GM19452 (cell line): Measurements from ENCODE around the gene TMEM139.
"Not testable (repeated sequence)": the region's sequence is repeated elsewhere in the genome, so short reads cannot be mapped to it uniquely, and the experiment has no call there.

Source experiments
- ATAC-seq: cut with Tn5 transposase; IDR thresholded peaks from one replicate; pipeline ENCODE4 v1.9.1; 2021; ENCODE audit not compliant: unreplicated experiment

The TMEM139 gene

GRCh38 chr7:143287935-143288826 is 3.4 kb downstream of the TMEM139 start, which contains the start of gene CASP2:
TSS of gene CASP2 (plus strand) at chr7:143288351. CDS start at chr7:143288456, 105 bp downstream.
- peak; percentile 94 for ATAC-seq

GRCh38 chr7:143288836-143289235 is 4.1 kb downstream of the TMEM139 start:
- no peak for ATAC-seq

GRCh38 chr7:143289421-143289820 is 4.7 kb downstream of the TMEM139 start:
- ATAC-seq, result no peak

- ATAC-seq, result not testable (repeated sequence)
Observed at GRCh38 chr7:143289888-143290287, 5.1 kb downstream of the TMEM139 start.

- no peak for ATAC-seq
Observed at GRCh38 chr7:143290293-143290692, 5.5 kb downstream of the TMEM139 start.

- ATAC-seq, result no peak
Observed at GRCh38 chr7:143292876-143293275, 8.1 kb downstream of the TMEM139 start.

GRCh38 chr7:143295870-143296269 is 11.1 kb downstream of the TMEM139 start:
- ATAC-seq, result no peak

GRCh38 chr7:143296686-143297085 is 11.9 kb downstream of the TMEM139 start:
- no peak for ATAC-seq

GRCh38 chr7:143299346-143299745 is 14.6 kb downstream of the TMEM139 start:
- ATAC-seq, result no peak

- no peak for ATAC-seq
Observed at GRCh38 chr7:143299840-143300239, 15.1 kb downstream of the TMEM139 start.

GRCh38 chr7:143300959-143301935 is 16.5 kb downstream of the TMEM139 start:
- ATAC-seq, result no peak

GRCh38 chr7:143303733-143304132 is 19.0 kb downstream of the TMEM139 start:
- ATAC-seq, result no peak

GRCh38 chr7:143304938-143305337 is 20.2 kb downstream of the TMEM139 start:
- no peak for ATAC-seq

- no peak for ATAC-seq
Observed at GRCh38 chr7:143305423-143306070, 20.8 kb downstream of the TMEM139 start.

- no peak for ATAC-seq
Observed at GRCh38 chr7:143308632-143309031, 23.9 kb downstream of the TMEM139 start.

GRCh38 chr7:143314127-143314526 is 29.4 kb downstream of the TMEM139 start:
- ATAC-seq, result no peak

- ATAC-seq, result no peak
Observed at GRCh38 chr7:143315776-143316175, 31.0 kb downstream of the TMEM139 start, which contains the start of gene CLCN1. TSS of gene CLCN1 (plus strand) at chr7:143316111. CDS start at chr7:143316213, 102 bp downstream.

GRCh38 chr7:143316492-143316891 is 31.7 kb downstream of the TMEM139 start:
- ATAC-seq, result no peak

GRCh38 chr7:143318661-143319060 is 33.9 kb downstream of the TMEM139 start:
- no peak for ATAC-seq

GRCh38 chr7:143320620-143321019 is 35.9 kb downstream of the TMEM139 start:
- no peak for ATAC-seq

GRCh38 chr7:143321242-143321641 is 36.5 kb downstream of the TMEM139 start:
- ATAC-seq, result no peak
